ENCODE data around the gene TNS1.

DNA sequence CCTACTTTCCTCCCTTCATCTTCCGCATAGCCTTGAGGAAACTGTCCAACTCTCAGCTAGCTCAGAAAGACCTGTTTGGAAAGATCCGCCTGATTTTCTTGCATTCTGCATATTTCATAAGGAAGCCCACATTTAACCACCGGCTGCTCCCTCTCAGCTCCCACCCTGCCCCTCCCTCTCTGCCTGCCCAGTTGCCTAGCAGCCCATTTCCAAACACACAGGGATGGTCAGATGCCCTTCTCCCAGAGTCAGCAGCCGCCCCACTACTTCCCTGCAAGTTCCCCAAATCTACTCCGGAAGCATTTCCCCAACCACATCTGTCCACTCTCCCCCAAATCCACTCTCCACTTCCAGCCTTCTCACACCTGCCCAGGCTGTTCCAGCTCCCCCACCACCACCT lies 96.0 kb downstream of the TNS1 start:
- TF ChIP-seq BHLHE40 (IDR thresholded peaks at IDR 0.05; ENCODE audit: borderline replicate concordance) (no peak), FOXA1 (IDR thresholded peaks at IDR 0.05) (no peak), FOXM1 (IDR thresholded peaks at IDR 0.05; ENCODE audit: borderline replicate concordance) (no peak), NFRKB (IDR thresholded peaks at IDR 0.05) (no peak), SUZ12 (IDR thresholded peaks at IDR 0.05) (no peak), CTBP1 (IDR thresholded peaks at IDR 0.05; ENCODE audit: borderline replicate concordance) (no peak)

Measured in HEK293T (cell line).